ENCODE data around the gene WDR64.

DNA sequence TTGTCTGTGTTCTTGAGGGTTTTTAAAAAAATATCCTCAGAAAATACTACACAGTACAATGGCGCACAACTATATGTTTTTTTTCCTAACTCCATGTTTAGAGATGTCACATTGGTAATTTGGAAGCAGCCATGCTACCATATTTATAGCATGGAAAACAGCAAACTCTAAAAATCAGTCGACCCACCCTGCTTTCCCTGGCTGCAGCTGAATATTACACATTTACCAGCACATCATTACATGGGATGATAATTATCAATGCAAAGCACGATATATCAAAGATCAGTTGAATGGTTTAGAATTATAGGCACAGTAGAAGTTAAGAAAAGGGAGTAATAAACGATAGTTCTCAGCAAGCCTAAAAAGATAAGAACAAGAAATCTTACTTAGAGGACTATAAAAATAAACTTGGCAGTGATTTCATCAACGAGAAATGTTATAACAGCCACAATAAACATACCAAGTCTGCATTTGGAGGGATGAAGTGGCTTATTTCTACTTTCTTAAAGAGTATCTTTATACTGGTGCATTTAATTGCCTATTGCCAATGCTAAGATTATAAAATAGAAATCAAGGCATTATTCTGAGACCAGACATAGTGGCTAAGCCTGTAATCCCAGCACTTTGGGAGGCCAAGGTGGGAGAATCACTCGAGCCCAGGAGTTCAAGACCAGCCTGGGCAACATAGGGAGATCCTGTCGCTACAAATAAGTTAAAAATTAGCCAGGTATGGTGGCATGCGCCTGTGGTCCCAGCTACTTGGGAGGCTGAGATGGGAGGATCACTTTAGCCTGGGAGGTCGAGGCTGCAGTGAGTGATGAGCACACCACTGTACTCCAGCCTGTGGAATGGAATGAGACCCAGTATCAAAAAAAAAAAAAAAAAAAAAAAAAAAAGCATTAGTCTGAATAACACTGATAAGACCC, 43.4 kb downstream of the WDR64 start:
- TF ChIP-seq ZNF562 (CRISPR knock-in tag; IDR thresholded peaks at IDR 0.05; ENCODE audit: borderline replicate concordance) (no peak), TCF7L2 (IDR thresholded peaks at IDR 0.05; ENCODE audit: low read depth, low read length) (no peak), FOSL2 (CRISPR knock-in tag; IDR thresholded peaks at IDR 0.05) (no peak), ZNF614 (CRISPR knock-in tag; IDR thresholded peaks at IDR 0.05; ENCODE audit: borderline replicate concordance) (no peak)
- TF ChIP-seq, protein P1, sequence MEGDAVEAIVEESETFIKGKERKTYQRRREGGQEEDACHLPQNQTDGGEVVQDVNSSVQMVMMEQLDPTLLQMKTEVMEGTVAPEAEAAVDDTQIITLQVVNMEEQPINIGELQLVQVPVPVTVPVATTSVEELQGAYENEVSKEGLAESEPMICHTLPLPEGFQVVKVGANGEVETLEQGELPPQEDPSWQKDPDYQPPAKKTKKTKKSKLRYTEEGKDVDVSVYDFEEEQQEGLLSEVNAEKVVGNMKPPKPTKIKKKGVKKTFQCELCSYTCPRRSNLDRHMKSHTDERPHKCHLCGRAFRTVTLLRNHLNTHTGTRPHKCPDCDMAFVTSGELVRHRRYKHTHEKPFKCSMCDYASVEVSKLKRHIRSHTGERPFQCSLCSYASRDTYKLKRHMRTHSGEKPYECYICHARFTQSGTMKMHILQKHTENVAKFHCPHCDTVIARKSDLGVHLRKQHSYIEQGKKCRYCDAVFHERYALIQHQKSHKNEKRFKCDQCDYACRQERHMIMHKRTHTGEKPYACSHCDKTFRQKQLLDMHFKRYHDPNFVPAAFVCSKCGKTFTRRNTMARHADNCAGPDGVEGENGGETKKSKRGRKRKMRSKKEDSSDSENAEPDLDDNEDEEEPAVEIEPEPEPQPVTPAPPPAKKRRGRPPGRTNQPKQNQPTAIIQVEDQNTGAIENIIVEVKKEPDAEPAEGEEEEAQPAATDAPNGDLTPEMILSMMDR (CRISPR knock-in tag; IDR thresholded peaks at IDR 0.05): no peak
